Measurements from ENCODE around the gene NBPF1.
"Not testable (repeated sequence)": the region's sequence is repeated elsewhere in the genome, so short reads cannot be mapped to it uniquely, and the experiment has no call there.

DNA sequence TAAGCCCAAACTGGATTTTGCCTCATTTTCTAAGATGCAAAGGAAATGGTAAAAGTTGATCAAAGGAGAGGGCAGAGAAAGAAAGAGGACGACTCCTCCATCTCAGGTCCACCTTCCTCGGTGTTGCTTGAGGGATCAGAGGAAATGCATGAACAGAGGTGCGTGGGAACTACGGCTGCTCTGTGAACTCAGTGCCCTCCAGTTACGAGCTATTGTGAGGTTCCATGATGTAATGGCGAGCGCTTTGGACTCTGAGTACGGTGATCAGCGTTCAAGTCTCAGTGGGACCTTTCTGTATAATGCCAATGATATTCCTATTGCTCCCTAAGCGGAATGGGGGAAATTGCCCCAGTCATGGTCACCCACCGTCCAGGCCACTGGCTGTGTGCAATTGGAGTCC, 60.1 kb downstream of the NBPF1 start:
- TF ChIP-seq, protein P1, sequence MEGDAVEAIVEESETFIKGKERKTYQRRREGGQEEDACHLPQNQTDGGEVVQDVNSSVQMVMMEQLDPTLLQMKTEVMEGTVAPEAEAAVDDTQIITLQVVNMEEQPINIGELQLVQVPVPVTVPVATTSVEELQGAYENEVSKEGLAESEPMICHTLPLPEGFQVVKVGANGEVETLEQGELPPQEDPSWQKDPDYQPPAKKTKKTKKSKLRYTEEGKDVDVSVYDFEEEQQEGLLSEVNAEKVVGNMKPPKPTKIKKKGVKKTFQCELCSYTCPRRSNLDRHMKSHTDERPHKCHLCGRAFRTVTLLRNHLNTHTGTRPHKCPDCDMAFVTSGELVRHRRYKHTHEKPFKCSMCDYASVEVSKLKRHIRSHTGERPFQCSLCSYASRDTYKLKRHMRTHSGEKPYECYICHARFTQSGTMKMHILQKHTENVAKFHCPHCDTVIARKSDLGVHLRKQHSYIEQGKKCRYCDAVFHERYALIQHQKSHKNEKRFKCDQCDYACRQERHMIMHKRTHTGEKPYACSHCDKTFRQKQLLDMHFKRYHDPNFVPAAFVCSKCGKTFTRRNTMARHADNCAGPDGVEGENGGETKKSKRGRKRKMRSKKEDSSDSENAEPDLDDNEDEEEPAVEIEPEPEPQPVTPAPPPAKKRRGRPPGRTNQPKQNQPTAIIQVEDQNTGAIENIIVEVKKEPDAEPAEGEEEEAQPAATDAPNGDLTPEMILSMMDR (IDR thresholded peaks at IDR 0.05), result not testable (repeated sequence)
- TF ChIP-seq POLR2A (IDR thresholded peaks at IDR 0.05), result not testable (repeated sequence)
